Activated T-cell treated with anti-CD3 and anti-CD28 coated beads, Interleukin-2, amount 50 U/mL, for 4 hours (primary cell): ENCODE data around the gene SLC45A1. TPM values are rescaled to one million over a fixed set of nuclear protein-coding genes. Genes with fewer than 3 reads are reported as not detected.
"Not testable (repeated sequence)": the region's sequence is repeated elsewhere in the genome, so short reads cannot be mapped to it uniquely, and the experiment has no call there.

Experiments used
- ATAC-seq, 2 donors: fragments of 200-7000 bp; cut with Tn5 transposase; one replicate each; pipeline ENCODE4 v1.10.0; 2021
- DNase-seq: peaks from one replicate; pipeline ENCODE4 v3.0.0-alpha.2; 2020
- H3K27me3 Mint-ChIP-seq: one replicate; pipeline ENCODE4 v1.8.0; 2021; ENCODE audit warnings: low read depth, mixed read lengths
- H3K36me3 Mint-ChIP-seq: one replicate; pipeline ENCODE4 v1.8.0; 2022; ENCODE audit warnings: mixed read lengths; ENCODE audit not compliant: insufficient read depth
- H3K4me1 Mint-ChIP-seq: one replicate; pipeline ENCODE4 v1.8.0; 2021; ENCODE audit warnings: low read depth, mixed read lengths
- H3K4me3 Mint-ChIP-seq: one replicate; pipeline ENCODE4 v1.8.0; 2021; ENCODE audit warnings: mild to moderate bottlenecking, moderate library complexity, mixed read lengths
- H3K9me3 Mint-ChIP-seq: one replicate; pipeline ENCODE4 v1.8.0; 2021; ENCODE audit warnings: mixed read lengths
- total RNA-seq, 3 donors: library from RNA; stranded (reverse); gene quantifications; one replicate each; pipeline ENCODE4 v1.2.1, GENCODE V29; 2021

Gene SLC45A1
- total RNA-seq, result under 1 TPM; 0.38 to 0.61 (median 0.46) TPM

GRCh38 chr1:8317647-8318381, at the start of gene SLC45A1:
Gene SLC45A1 (plus strand): TSS chr1:8318114. CDS start chr1:8324330, 6,216 bp downstream.
- H3K4me1 Mint-ChIP-seq, result peaks cover 11% of the 10 kb centered on the region
- H3K4me3 Mint-ChIP-seq, result peak within 1 kb of the TSS; percentile 73
- H3K27me3 Mint-ChIP-seq, result peaks cover 33% of the 10 kb centered on the region
- H3K36me3 Mint-ChIP-seq, result no peaks in the 10 kb centered on the region
- ATAC-seq (peak; percentile 94 to 96), DNase-seq (peak; percentile 80)
- no peaks in the 10 kb centered on the region for H3K9me3 Mint-ChIP-seq

GRCh38 chr1:8273036-8273435, 44.9 kb upstream of the SLC45A1 start:
- no peaks in the 10 kb centered on the region for H3K4me1 Mint-ChIP-seq
- no peak for ATAC-seq
- H3K36me3 Mint-ChIP-seq, result no peaks in the 10 kb centered on the region

DNA sequence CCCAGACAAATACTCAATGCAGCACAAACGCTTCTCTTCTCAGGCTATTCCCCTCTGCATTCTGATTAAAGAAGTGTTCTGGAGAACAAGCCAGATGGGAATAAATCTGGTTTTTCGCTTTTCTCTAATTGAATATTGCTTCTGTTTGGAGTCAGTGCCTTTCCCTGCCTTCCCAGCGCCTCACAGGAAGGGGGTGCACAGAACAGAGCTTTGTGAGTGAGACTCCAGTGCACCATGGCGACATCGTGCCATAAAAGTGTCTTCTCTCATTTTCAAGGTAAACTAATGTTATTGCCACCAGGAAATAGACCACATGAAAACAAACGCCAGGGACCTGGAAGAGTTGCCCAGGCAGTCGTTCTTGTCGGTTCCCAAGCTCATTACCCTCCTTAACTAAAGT, 43.6 kb upstream of the SLC45A1 start:
- Mint-ChIP-seq H3K9me3 (no peaks in the 10 kb centered on the region), H3K27me3 (peaks cover 4% of the 10 kb centered on the region)

More at GRCh38 chr1:8273036-8273435, 44.9 kb upstream of the SLC45A1 start:
- Mint-ChIP-seq H3K27me3 (peaks cover 4% of the 10 kb centered on the region), H3K4me3 (no peak overlapping the region), H3K9me3 (no peaks in the 10 kb centered on the region)
- no peak for DNase-seq

DNA sequence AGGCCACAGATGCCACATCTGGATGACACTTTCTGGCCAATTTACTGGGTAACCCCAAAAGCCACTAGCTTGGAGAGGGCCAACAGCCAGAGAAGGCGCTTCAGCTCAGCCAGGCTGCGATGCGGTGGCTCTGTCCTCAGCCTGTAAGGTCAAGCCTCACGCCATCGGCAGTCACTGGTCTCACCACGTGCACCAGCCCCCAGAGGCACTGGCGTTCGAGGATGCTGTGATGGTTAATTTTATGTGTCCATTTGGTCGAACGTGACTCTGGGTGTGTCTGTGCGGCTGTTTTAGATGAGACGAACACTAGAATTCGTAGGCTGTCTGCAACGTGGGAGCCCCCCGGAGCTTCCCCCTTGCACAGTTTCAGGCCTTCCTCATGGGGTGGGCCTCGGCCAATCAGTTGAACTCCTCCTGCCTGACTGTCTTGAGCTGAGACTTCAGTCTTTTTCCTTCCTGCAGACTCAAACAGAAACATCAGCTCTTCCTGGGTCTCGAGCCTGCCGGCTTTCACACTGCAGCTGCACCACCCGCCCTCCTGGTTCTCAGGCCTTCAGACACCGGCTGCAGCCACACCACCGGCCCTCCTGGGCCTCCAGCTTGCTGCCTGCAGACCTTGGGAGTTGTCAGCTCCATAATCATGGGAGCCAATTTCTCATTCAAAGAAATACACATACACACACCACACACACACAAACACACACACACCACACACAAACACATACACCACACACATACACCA, 41.6 kb upstream of the SLC45A1 start:
- Mint-ChIP-seq H3K27me3 (peaks cover 7% of the 10 kb centered on the region), H3K4me3 (no peak overlapping the region), H3K36me3 (no peaks in the 10 kb centered on the region), H3K9me3 (peaks cover 4% of the 10 kb centered on the region), H3K4me1 (no peaks in the 10 kb centered on the region)
- DNase-seq (no peak), ATAC-seq (no peak)

More for the DNA sequence above, 43.6 kb upstream of the SLC45A1 start:
- Mint-ChIP-seq H3K4me1 (no peaks in the 10 kb centered on the region), H3K4me3 (no peak overlapping the region), H3K36me3 (no peaks in the 10 kb centered on the region)
- ATAC-seq (no peak), DNase-seq (no peak)

- no peak for DNase-seq
- Mint-ChIP-seq H3K9me3 (peaks cover 4% of the 10 kb centered on the region), H3K36me3 (no peaks in the 10 kb centered on the region), H3K4me1 (peaks cover 1% of the 10 kb centered on the region), H3K27me3 (peaks cover 13% of the 10 kb centered on the region), H3K4me3 (no peak overlapping the region)
- no peak for ATAC-seq
These were observed 41.0 kb upstream of the SLC45A1 start for GRCh38 chr1:8276932-8277331.

DNA sequence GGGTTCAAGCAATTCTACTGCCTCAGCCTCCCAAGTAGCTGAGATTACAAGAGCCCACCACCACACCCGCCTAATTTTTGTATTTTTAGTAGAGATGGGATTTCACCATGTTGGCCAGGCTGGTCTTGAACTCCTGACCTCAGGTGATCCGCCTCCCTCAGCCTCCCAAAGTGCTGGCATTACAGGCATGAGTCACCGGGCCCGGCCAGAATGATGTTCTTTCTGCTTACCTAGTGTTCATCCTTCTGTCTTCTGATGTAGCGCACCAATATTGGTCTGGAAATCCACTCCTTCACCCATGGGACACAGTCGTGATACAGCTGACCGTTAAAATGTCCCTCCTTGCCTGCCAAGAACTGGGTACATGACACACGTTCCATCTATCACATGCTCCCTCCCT, 39.2 kb upstream of the SLC45A1 start:
- not testable (repeated sequence) for H3K4me3 Mint-ChIP-seq, ATAC-seq, DNase-seq, H3K36me3 Mint-ChIP-seq, H3K9me3 Mint-ChIP-seq
- Mint-ChIP-seq H3K4me1 (peaks cover 12% of the 10 kb centered on the region), H3K27me3 (peaks cover 23% of the 10 kb centered on the region)

GRCh38 chr1:8281843-8282509, 35.9 kb upstream of the SLC45A1 start:
- Mint-ChIP-seq H3K36me3 (no peaks in the 10 kb centered on the region), H3K4me1 (peaks cover 12% of the 10 kb centered on the region), H3K4me3 (no peak overlapping the region), H3K9me3 (peaks cover 4% of the 10 kb centered on the region), H3K27me3 (peaks cover 34% of the 10 kb centered on the region)
- no peak for ATAC-seq
- DNase-seq, result no peak

- Mint-ChIP-seq H3K4me1 (peaks cover 12% of the 10 kb centered on the region), H3K4me3 (no peak overlapping the region), H3K27me3 (peaks cover 34% of the 10 kb centered on the region), H3K9me3 (peaks cover 4% of the 10 kb centered on the region), H3K36me3 (no peaks in the 10 kb centered on the region)
- no peak for DNase-seq
- ATAC-seq, result peak; percentile 55 to 75
These were observed 34.6 kb upstream of the SLC45A1 start for GRCh38 chr1:8283058-8283884.

GRCh38 chr1:8284127-8284526, 33.8 kb upstream of the SLC45A1 start:
- H3K36me3 Mint-ChIP-seq, result no peaks in the 10 kb centered on the region
- DNase-seq (no peak), ATAC-seq (no peak)
- H3K27me3 Mint-ChIP-seq, result peaks cover 34% of the 10 kb centered on the region
- peaks cover 4% of the 10 kb centered on the region for H3K9me3 Mint-ChIP-seq
- no peak overlapping the region for H3K4me3 Mint-ChIP-seq
- H3K4me1 Mint-ChIP-seq, result peaks cover 12% of the 10 kb centered on the region

GRCh38 chr1:8285103-8285502, 32.8 kb upstream of the SLC45A1 start:
- no peak overlapping the region for H3K4me3 Mint-ChIP-seq
- no peaks in the 10 kb centered on the region for H3K36me3 Mint-ChIP-seq
- peaks cover 4% of the 10 kb centered on the region for H3K9me3 Mint-ChIP-seq
- no peak for DNase-seq
- peaks cover 34% of the 10 kb centered on the region for H3K27me3 Mint-ChIP-seq
- peaks cover 12% of the 10 kb centered on the region for H3K4me1 Mint-ChIP-seq
- ATAC-seq, result no peak

GRCh38 chr1:8285965-8286364, 31.9 kb upstream of the SLC45A1 start:
- peaks cover 30% of the 10 kb centered on the region for H3K27me3 Mint-ChIP-seq
- H3K9me3 Mint-ChIP-seq, result peaks cover 2% of the 10 kb centered on the region
- DNase-seq (no peak), ATAC-seq (no peak)
- H3K4me3 Mint-ChIP-seq, result no peak overlapping the region
- H3K36me3 Mint-ChIP-seq, result no peaks in the 10 kb centered on the region
- peaks cover 12% of the 10 kb centered on the region for H3K4me1 Mint-ChIP-seq

DNA sequence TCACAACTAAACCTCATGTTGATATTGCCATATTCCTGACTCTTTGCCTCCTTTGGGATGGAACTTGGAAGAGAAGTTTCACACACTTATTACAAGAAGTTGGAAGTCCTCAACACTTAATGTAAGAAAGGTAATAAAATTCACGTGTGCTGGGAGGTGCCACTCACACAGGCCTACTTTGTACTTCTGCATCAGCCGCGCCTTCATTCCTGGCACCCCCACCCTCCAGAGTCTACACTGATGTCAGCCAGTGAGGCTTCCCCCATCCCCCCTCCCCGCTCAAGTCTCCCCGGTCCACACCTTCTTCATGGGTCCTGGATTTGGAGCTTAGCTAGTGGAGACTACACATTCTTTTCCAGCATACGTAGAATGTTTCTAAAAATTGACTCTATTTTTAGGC, 24.8 kb upstream of the SLC45A1 start:
- no peaks in the 10 kb centered on the region for H3K9me3 Mint-ChIP-seq
- no peak for ATAC-seq
- H3K4me3 Mint-ChIP-seq, result no peak overlapping the region
- H3K4me1 Mint-ChIP-seq, result no peaks in the 10 kb centered on the region
- no peaks in the 10 kb centered on the region for H3K36me3 Mint-ChIP-seq
- H3K27me3 Mint-ChIP-seq, result peaks cover 8% of the 10 kb centered on the region
- DNase-seq, result no peak

- H3K27me3 Mint-ChIP-seq, result peaks cover 8% of the 10 kb centered on the region
- ATAC-seq, result no peak
- no peak overlapping the region for H3K4me3 Mint-ChIP-seq
- H3K4me1 Mint-ChIP-seq, result no peaks in the 10 kb centered on the region
- DNase-seq, result no peak
- no peaks in the 10 kb centered on the region for H3K36me3 Mint-ChIP-seq
- H3K9me3 Mint-ChIP-seq, result no peaks in the 10 kb centered on the region
These were observed 24.2 kb upstream of the SLC45A1 start for GRCh38 chr1:8293641-8294169.
